Adipose tissue (tissue), 3 donors: ENCODE measurements around the gene ZNF28. TPM values are rescaled to one million over a fixed set of nuclear protein-coding genes. Genes with fewer than 3 reads are reported as not detected.
"Not testable (repeated sequence)": the region's sequence is repeated elsewhere in the genome, so short reads cannot be mapped to it uniquely, and the experiment has no call there.

Experiments used
- H3K27ac ChIP-seq: one replicate; pipeline ENCODE4 v1.5.1; 2013; ENCODE audit warnings: low read depth, low read length
- WGBS, 3 donors: extraction: QIAGEN DNeasy Blood & Tissue Kit; methylation state at CpG; one replicate each; pipeline ENCODE4 v1.1.7; 2013; 5-methylcytosine and 5-hydroxymethylcytosine counted together
- polyA plus RNA-seq, 3 donors: library from polyadenylated mRNA; stranded (reverse); fragments of 200-250 nt; gene quantifications; one replicate each; pipeline ENCODE4 v1.2.3, GENCODE V29; 2013
- donor health status: healthy with polysubstance abuse.
- donor health status: Bipolar disorder and iron deficiency.
- donor health status: healthy.

ZNF28 gene
- polyA plus RNA-seq, 3 donors, result 3.1 to 4.3 (median 3.6) TPM

GRCh38 chr19:52786078-52786463 lies 35.4 kb downstream of the ZNF28 start:
- WGBS, 3 donors, result 2 to 5% (median 3%) methylated on average over 23 of the region's 23 CpGs
- no peak overlapping the region for H3K27ac ChIP-seq

GRCh38 chr19:52785506-52785905 lies 35.9 kb downstream of the ZNF28 start:
- 79 to 89% (median 89%) methylated on average over 3 of the region's 3 CpGs for WGBS, 3 donors
- no peak overlapping the region for H3K27ac ChIP-seq

GRCh38 chr19:52782864-52783263 lies 38.6 kb downstream of the ZNF28 start:
- not testable (repeated sequence) for H3K27ac ChIP-seq
- 78 to 100% (median 84%) methylated on average over 1 to 2 of the region's 2 CpGs for WGBS, 3 donors

GRCh38 chr19:52778811-52779210 lies 42.6 kb downstream of the ZNF28 start:
- no peak overlapping the region for H3K27ac ChIP-seq
- 60 to 74% (median 70%) methylated on average over 3 of the region's 3 CpGs for WGBS, 3 donors

GRCh38 chr19:52756447-52756846 lies 65.0 kb downstream of the ZNF28 start:
- WGBS, 3 donors, result 84 to 89% (median 85%) methylated on average over 2 of the region's 2 CpGs
- H3K27ac ChIP-seq, result not testable (repeated sequence)

GRCh38 chr19:52749780-52750179 lies 71.7 kb downstream of the ZNF28 start:
- WGBS, 3 donors, result 54 to 73% (median 62%) methylated on average over 4 of the region's 4 CpGs

DNA sequence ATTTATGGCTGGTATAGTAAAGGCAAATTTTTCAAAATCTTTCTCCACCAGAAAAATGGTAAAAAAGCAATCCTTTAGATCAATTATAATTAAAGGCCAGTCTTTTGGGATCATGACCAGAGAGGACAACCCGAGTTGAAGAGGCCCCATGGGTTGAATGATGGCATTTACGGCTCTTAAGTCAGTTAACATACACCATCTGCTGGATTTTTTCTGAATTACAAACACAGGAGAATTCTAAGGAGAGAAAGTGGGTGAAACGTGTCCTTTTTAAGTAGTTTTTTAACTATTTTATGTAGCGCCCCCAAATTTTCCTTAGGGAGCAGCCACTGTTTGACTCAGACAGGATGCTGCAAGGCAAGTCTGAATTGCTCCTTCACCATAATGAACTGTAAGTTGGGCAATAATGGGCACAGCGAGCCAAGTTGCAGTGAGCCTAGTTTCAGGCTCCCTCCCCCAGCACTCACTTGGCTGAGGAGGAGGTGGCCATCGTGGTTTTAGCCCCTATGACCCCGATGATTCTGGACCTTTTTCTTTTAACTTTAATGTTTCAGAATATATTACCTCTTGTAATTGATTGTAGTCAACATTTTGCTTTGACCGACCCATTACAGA lies 73.0 kb downstream of the ZNF28 start:
- no peak overlapping the region for H3K27ac ChIP-seq
- 18 to 33% (median 27%) methylated on average over 8 of the region's 8 CpGs for WGBS, 3 donors

More at GRCh38 chr19:52749780-52750179, 71.7 kb downstream of the ZNF28 start:
- H3K27ac ChIP-seq, result no peak overlapping the region

Other genes starting within 250 kb of the ZNF28 start
- 10 to 100 TPM; 16.2 to 39.8 (median 22.6) TPM for gene ZNF83, start 183.3 kb downstream of the ZNF28 start, polyA plus RNA-seq
- 1 to 10 TPM; 1.7 to 5.6 (median 2.7) TPM for gene ZNF611, start 86.6 kb downstream of the ZNF28 start, polyA plus RNA-seq
- 1 to 10 TPM; 3.1 to 7.4 (median 6.3) TPM for gene ZNF600, start 34.8 kb downstream of the ZNF28 start, polyA plus RNA-seq
- 1 to 10 TPM; 5.5 to 6.0 (median 5.8) TPM for gene ZNF468, start 36.0 kb upstream of the ZNF28 start, polyA plus RNA-seq
- gene ZNF320, start 76.0 kb upstream of the ZNF28 start, polyA plus RNA-seq, result 1 to 10 TPM; 3.7 to 4.8 (median 4.4) TPM
- 1 to 10 TPM; 1.0 to 2.8 (median 1.1) TPM for gene ZNF888, start 101.8 kb upstream of the ZNF28 start, polyA plus RNA-seq
- 1 to 10 TPM; 2.0 to 3.3 (median 3.3) TPM for gene ZNF816, start 141.2 kb upstream of the ZNF28 start, polyA plus RNA-seq
- under 1 TPM in 1 of 3 donors, not detected in 2; 0.03 TPM for gene ERVV-1, start 192.3 kb upstream of the ZNF28 start, polyA plus RNA-seq
- gene ERVV-2, start 223.1 kb upstream of the ZNF28 start, polyA plus RNA-seq, result not detected